Breast epithelium (tissue), 3 donors: ENCODE results near the gene ZMYND8.

Source experiments
- POLR2A ChIP-seq: fragments of 450-650 bp; IDR thresholded peaks from one replicate; pipeline ENCODE4 v1.6.1; 2016; ENCODE audit warnings: antibody characterized with exemption, mild to moderate bottlenecking, moderate library complexity
- POLR2AphosphoS5 ChIP-seq, 3 donors: sonication (generic); formaldehyde crosslinking; IDR thresholded peaks; one replicate each; pipeline ENCODE4 v1.6.1; 2017; ENCODE audit warnings: antibody characterized with exemption in 3 of 3
- TF ChIP-seq, protein P1 (sequence below), 3 donors: fragments of 450-650 bp; IDR thresholded peaks; one replicate each; pipeline ENCODE4 v1.5.1; 2016 to 2017; ENCODE audit warnings: antibody characterized with exemption in 3 of 3, mild to moderate bottlenecking in 3 of 3, moderate library complexity in 3 of 3

DNA sequence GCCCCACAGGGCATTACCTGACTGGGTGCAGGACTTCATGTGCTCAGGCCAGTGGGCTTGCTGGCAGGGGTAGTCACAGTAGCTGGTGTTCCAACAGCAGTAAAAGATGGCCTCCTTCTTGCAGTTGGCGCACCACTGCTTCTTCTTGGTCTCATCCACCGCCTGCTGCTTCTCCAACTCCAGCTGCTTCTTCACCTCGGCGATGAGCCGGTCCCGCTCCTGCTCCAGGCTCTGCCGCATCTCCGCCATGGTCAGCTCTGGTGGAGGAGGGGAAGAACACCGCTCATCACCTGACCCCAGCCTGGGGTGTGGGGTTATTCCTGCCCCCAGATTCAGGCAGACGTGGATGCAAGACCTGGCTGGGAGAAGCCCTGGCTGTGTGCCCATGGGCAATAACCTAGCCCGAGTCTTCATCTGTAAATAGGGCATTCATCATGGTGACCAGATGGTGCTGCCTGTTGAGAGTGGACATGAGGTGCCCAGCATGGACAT is 132.2 kb downstream of the ZMYND8 start:
- TF ChIP-seq POLR2A = no peak
- TF ChIP-seq, protein P1, sequence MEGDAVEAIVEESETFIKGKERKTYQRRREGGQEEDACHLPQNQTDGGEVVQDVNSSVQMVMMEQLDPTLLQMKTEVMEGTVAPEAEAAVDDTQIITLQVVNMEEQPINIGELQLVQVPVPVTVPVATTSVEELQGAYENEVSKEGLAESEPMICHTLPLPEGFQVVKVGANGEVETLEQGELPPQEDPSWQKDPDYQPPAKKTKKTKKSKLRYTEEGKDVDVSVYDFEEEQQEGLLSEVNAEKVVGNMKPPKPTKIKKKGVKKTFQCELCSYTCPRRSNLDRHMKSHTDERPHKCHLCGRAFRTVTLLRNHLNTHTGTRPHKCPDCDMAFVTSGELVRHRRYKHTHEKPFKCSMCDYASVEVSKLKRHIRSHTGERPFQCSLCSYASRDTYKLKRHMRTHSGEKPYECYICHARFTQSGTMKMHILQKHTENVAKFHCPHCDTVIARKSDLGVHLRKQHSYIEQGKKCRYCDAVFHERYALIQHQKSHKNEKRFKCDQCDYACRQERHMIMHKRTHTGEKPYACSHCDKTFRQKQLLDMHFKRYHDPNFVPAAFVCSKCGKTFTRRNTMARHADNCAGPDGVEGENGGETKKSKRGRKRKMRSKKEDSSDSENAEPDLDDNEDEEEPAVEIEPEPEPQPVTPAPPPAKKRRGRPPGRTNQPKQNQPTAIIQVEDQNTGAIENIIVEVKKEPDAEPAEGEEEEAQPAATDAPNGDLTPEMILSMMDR (IDR thresholded peaks at IDR 0.05) = no peak
- no peak for TF ChIP-seq POLR2AphosphoS5 (IDR thresholded peaks at IDR 0.05)
